ENCODE measurements around the gene RNF133. TPM values are rescaled to one million over a fixed set of nuclear protein-coding genes. Genes with fewer than 3 reads are reported as not detected.
A peak's percentile ranks its signal among the peaks of the same experiment; 100 is the strongest.
"Not testable (repeated sequence)": the region's sequence is repeated elsewhere in the genome, so short reads cannot be mapped to it uniquely, and the experiment has no call there.

Gene RNF133
- total and polyA plus RNA-seq, 4 donors, result 0.46 to 1.7 (median 1.0) TPM; not detected in 1

- intact Hi-C loops (cut with DNase I), result no loop called here
- Histone ChIP-seq H3K27me3 (ENCODE audit: control insufficient read depth in 1 of 2, insufficient read depth in 2 of 2, low read length in 1 of 2) (no peaks in the 10 kb centered on the region), H3K4me3 (ENCODE audit: low read length in 2 of 2) (no peak overlapping the region), H3K9me3 (ENCODE audit: control insufficient read depth, low read length) (no peaks in the 10 kb centered on the region), H3K27ac (ENCODE audit: low read depth in 1 of 2, low read length in 2 of 2) (no peak overlapping the region), H3K36me3 (ENCODE audit: control insufficient read depth in 1 of 2, insufficient read depth in 2 of 2, low read length in 1 of 2) (no peaks in the 10 kb centered on the region), H3K4me1 (ENCODE audit: control insufficient read depth in 1 of 2, insufficient read depth in 2 of 2, low read length in 2 of 2) (no peaks in the 10 kb centered on the region)
- WGBS, 2 donors, result 45 to 49% methylated on average over 8 of the region's 8 CpGs
- peak; percentile 67 for ATAC-seq (ENCODE audit: low FRiP score)
- DNase-seq, result no peak
These were observed 15.9 kb downstream of the RNF133 start for GRCh38 chr7:122682815-122683550.

GRCh38 chr7:122681186-122681585 lies 17.7 kb downstream of the RNF133 start:
- H3K4me3 ChIP-seq (ENCODE audit: low read length in 2 of 2); H3K9me3 ChIP-seq (ENCODE audit: control insufficient read depth, low read length); H3K4me1 ChIP-seq (ENCODE audit: control insufficient read depth in 1 of 2, insufficient read depth in 2 of 2, low read length in 2 of 2); intact Hi-C loops (cut with DNase I); H3K27ac ChIP-seq (ENCODE audit: low read depth in 1 of 2, low read length in 2 of 2); H3K36me3 ChIP-seq (ENCODE audit: control insufficient read depth in 1 of 2, insufficient read depth in 2 of 2, low read length in 1 of 2); ATAC-seq (ENCODE audit: low FRiP score); H3K27me3 ChIP-seq (ENCODE audit: control insufficient read depth in 1 of 2, insufficient read depth in 2 of 2, low read length in 1 of 2); DNase-seq: not testable (repeated sequence)
- 97 to 98% methylated on average over 16 of the region's 16 CpGs for WGBS, 2 donors

DNA sequence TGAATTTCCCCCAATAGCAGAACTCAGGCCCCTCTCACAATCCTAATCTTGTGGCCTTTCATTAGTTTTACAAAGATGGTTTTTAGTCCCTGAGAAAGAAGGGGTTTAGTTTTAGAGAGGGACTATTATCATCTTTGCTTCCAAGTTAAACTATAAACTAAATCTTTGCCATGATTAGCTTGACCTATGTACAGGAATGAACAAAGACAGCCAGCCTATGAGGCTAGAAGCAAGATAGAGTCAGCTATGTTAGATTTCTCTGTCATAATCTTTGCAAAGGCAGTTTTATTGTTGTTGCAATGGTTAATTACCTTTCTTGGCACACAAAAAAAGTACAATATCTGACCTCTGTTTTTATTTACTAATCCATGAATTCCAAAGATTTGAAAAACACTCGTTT lies 19.1 kb downstream of the RNF133 start:
- H3K27me3 ChIP-seq (ENCODE audit: control insufficient read depth in 1 of 2, insufficient read depth in 2 of 2, low read length in 1 of 2), result no peaks in the 10 kb centered on the region
- no peaks in the 10 kb centered on the region for H3K4me1 ChIP-seq (ENCODE audit: control insufficient read depth in 1 of 2, insufficient read depth in 2 of 2, low read length in 2 of 2)
- H3K27ac ChIP-seq (ENCODE audit: low read depth in 1 of 2, low read length in 2 of 2), result no peak overlapping the region
- DNase-seq (no peak), ATAC-seq (ENCODE audit: low FRiP score) (no peak)
- intact Hi-C loops (cut with DNase I), result no loop called here
- H3K4me3 ChIP-seq (ENCODE audit: low read length in 2 of 2), result no peak overlapping the region
- WGBS, 2 donors, result 79 to 82% methylated on average over 1 of the region's 1 CpG
- H3K9me3 ChIP-seq (ENCODE audit: control insufficient read depth, low read length), result no peaks in the 10 kb centered on the region
- no peaks in the 10 kb centered on the region for H3K36me3 ChIP-seq (ENCODE audit: control insufficient read depth in 1 of 2, insufficient read depth in 2 of 2, low read length in 1 of 2)

GRCh38 chr7:122679269-122679709 lies 19.6 kb downstream of the RNF133 start:
- H3K27me3 ChIP-seq (ENCODE audit: control insufficient read depth in 1 of 2, insufficient read depth in 2 of 2, low read length in 1 of 2); ATAC-seq (ENCODE audit: low FRiP score); H3K36me3 ChIP-seq (ENCODE audit: control insufficient read depth in 1 of 2, insufficient read depth in 2 of 2, low read length in 1 of 2); H3K27ac ChIP-seq (ENCODE audit: low read depth in 1 of 2, low read length in 2 of 2); DNase-seq; H3K9me3 ChIP-seq (ENCODE audit: control insufficient read depth, low read length); H3K4me3 ChIP-seq (ENCODE audit: low read length in 2 of 2); H3K4me1 ChIP-seq (ENCODE audit: control insufficient read depth in 1 of 2, insufficient read depth in 2 of 2, low read length in 2 of 2); intact Hi-C loops (cut with DNase I): not testable (repeated sequence)
- WGBS, 2 donors, result 60 to 73% methylated on average over 9 of the region's 9 CpGs

- ATAC-seq (ENCODE audit: low FRiP score) (no peak), DNase-seq (no peak)
- Histone ChIP-seq H3K4me3 (ENCODE audit: low read length in 2 of 2) (no peak overlapping the region), H3K27me3 (ENCODE audit: control insufficient read depth in 1 of 2, insufficient read depth in 2 of 2, low read length in 1 of 2) (no peaks in the 10 kb centered on the region), H3K36me3 (ENCODE audit: control insufficient read depth in 1 of 2, insufficient read depth in 2 of 2, low read length in 1 of 2) (no peaks in the 10 kb centered on the region), H3K9me3 (ENCODE audit: control insufficient read depth, low read length) (no peaks in the 10 kb centered on the region), H3K27ac (ENCODE audit: low read depth in 1 of 2, low read length in 2 of 2) (no peak overlapping the region), H3K4me1 (ENCODE audit: control insufficient read depth in 1 of 2, insufficient read depth in 2 of 2, low read length in 2 of 2) (no peaks in the 10 kb centered on the region)
- intact Hi-C loops (cut with DNase I), result no loop called here
- 33 to 74% methylated on average over 1 of the region's 1 CpG for WGBS, 2 donors
These were observed 21.8 kb downstream of the RNF133 start for GRCh38 chr7:122677149-122677548.

GRCh38 chr7:122676466-122676865 lies 22.5 kb downstream of the RNF133 start:
- ATAC-seq (ENCODE audit: low FRiP score), result no peak
- intact Hi-C loops (cut with DNase I), result no loop called here
- no peaks in the 10 kb centered on the region for H3K36me3 ChIP-seq (ENCODE audit: control insufficient read depth in 1 of 2, insufficient read depth in 2 of 2, low read length in 1 of 2)
- H3K9me3 ChIP-seq (ENCODE audit: control insufficient read depth, low read length), result no peaks in the 10 kb centered on the region
- 75 to 82% methylated on average over 2 of the region's 2 CpGs for WGBS, 2 donors
- DNase-seq, result no peak
- H3K27me3 ChIP-seq (ENCODE audit: control insufficient read depth in 1 of 2, insufficient read depth in 2 of 2, low read length in 1 of 2), result no peaks in the 10 kb centered on the region
- no peak overlapping the region for H3K4me3 ChIP-seq (ENCODE audit: low read length in 2 of 2)
- no peak overlapping the region for H3K27ac ChIP-seq (ENCODE audit: low read depth in 1 of 2, low read length in 2 of 2)
- no peaks in the 10 kb centered on the region for H3K4me1 ChIP-seq (ENCODE audit: control insufficient read depth in 1 of 2, insufficient read depth in 2 of 2, low read length in 2 of 2)

GRCh38 chr7:122675621-122676020 lies 23.3 kb downstream of the RNF133 start:
- Histone ChIP-seq H3K9me3 (ENCODE audit: control insufficient read depth, low read length) (no peaks in the 10 kb centered on the region), H3K4me3 (ENCODE audit: low read length in 2 of 2) (no peak overlapping the region), H3K27me3 (ENCODE audit: control insufficient read depth in 1 of 2, insufficient read depth in 2 of 2, low read length in 1 of 2) (no peaks in the 10 kb centered on the region), H3K4me1 (ENCODE audit: control insufficient read depth in 1 of 2, insufficient read depth in 2 of 2, low read length in 2 of 2) (no peaks in the 10 kb centered on the region), H3K36me3 (ENCODE audit: control insufficient read depth in 1 of 2, insufficient read depth in 2 of 2, low read length in 1 of 2) (no peaks in the 10 kb centered on the region), H3K27ac (ENCODE audit: low read depth in 1 of 2, low read length in 2 of 2) (no peak overlapping the region)
- intact Hi-C loops (cut with DNase I), result no loop called here
- WGBS, 2 donors, result 83 to 87% methylated on average over 7 of the region's 7 CpGs
- DNase-seq, result no peak
- ATAC-seq (ENCODE audit: low FRiP score), result no peak

DNA sequence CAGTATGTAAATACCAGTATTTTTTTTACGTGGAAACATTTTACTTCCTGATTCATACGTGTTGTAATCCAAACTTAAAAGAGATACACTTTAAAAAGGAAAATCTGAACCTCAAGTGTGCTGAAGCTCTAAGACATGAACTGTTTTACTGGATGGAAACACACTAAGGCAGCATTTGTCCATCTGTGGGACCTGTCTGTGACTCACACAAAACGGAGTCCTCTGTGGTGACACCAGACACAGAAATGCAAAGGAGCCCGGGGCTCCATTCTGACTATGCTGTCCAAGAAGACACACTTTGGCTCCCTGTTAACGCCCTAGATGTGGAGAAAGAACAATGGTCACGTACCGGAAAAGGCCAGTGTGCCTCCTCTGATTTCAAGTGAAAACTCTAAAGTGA lies 23.9 kb downstream of the RNF133 start:
- H3K4me3 ChIP-seq (ENCODE audit: low read length in 2 of 2), result no peak overlapping the region
- DNase-seq, result no peak
- WGBS, 2 donors, result 35 to 36% methylated on average over 7 of the region's 7 CpGs
- no peaks in the 10 kb centered on the region for H3K27me3 ChIP-seq (ENCODE audit: control insufficient read depth in 1 of 2, insufficient read depth in 2 of 2, low read length in 1 of 2)
- no peaks in the 10 kb centered on the region for H3K4me1 ChIP-seq (ENCODE audit: control insufficient read depth in 1 of 2, insufficient read depth in 2 of 2, low read length in 2 of 2)
- H3K9me3 ChIP-seq (ENCODE audit: control insufficient read depth, low read length), result no peaks in the 10 kb centered on the region
- no peak for ATAC-seq (ENCODE audit: low FRiP score)
- no peak overlapping the region for H3K27ac ChIP-seq (ENCODE audit: low read depth in 1 of 2, low read length in 2 of 2)
- no peaks in the 10 kb centered on the region for H3K36me3 ChIP-seq (ENCODE audit: control insufficient read depth in 1 of 2, insufficient read depth in 2 of 2, low read length in 1 of 2)
- intact Hi-C loops (cut with DNase I), result no loop called here

GRCh38 chr7:122674502-122674901 lies 24.4 kb downstream of the RNF133 start:
- Histone ChIP-seq H3K4me1 (ENCODE audit: control insufficient read depth in 1 of 2, insufficient read depth in 2 of 2, low read length in 2 of 2) (no peaks in the 10 kb centered on the region), H3K9me3 (ENCODE audit: control insufficient read depth, low read length) (no peaks in the 10 kb centered on the region), H3K27ac (ENCODE audit: low read depth in 1 of 2, low read length in 2 of 2) (no peak overlapping the region), H3K27me3 (ENCODE audit: control insufficient read depth in 1 of 2, insufficient read depth in 2 of 2, low read length in 1 of 2) (peaks cover 0 to under 1% of the 10 kb centered on the region in 2 donors), H3K36me3 (ENCODE audit: control insufficient read depth in 1 of 2, insufficient read depth in 2 of 2, low read length in 1 of 2) (no peaks in the 10 kb centered on the region), H3K4me3 (ENCODE audit: low read length in 2 of 2) (no peak overlapping the region)
- DNase-seq (no peak), ATAC-seq (ENCODE audit: low FRiP score) (peak; percentile 50)
- 2 to 5% methylated on average over 4 of the region's 4 CpGs for WGBS, 2 donors
- intact Hi-C loops (cut with DNase I), result no loop called here
